ENCODE data around the gene RHOF.

DNA sequence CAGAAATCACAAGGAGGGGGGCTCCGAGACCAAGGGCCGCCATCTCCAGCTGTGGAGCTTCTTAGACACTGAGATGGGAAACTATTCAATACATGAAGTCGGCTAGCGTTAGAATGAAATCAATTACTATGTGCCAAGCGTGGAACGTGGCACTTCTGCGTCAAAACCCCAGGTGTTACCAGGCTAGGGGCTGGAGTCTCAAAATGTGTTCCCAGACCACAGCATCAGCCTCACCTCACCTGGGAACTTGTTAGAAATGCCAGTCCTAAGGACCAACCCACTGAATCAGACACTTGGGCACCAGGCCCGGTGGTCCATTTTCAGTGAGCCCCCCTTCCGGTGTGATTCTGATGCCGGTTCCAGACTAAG, 5.3 kb upstream of the RHOF start:
- no peak for TF ChIP-seq POLR2A (IDR thresholded peaks at IDR 0.05; ENCODE audit: low read depth, low read length)
- no peak for TF ChIP-seq SPI1 (IDR thresholded peaks at IDR 0.05; ENCODE audit: low read depth, low read length)
- no peak for TF ChIP-seq POLR2AphosphoS5 (IDR thresholded peaks at IDR 0.05; ENCODE audit: low read depth, low read length)
- TF ChIP-seq TAF1 (IDR thresholded peaks at IDR 0.05; ENCODE audit: low read depth, low read length): no peak
- TF ChIP-seq POU2F2 (IDR thresholded peaks at IDR 0.05; ENCODE audit: low read depth, low read length): no peak
